Right lung (tissue), 5 donors: ENCODE data around the gene SEC22A. TPM values are rescaled to one million over a fixed set of nuclear protein-coding genes. Genes with fewer than 3 reads are reported as not detected.

Source experiments
- DNase-seq, 2 donors: peaks; one replicate each; pipeline ENCODE4 v3.0.0-alpha.2; 2013
- polyA plus RNA-seq, 5 donors: library from polyadenylated mRNA; unstranded; fragments of 120-200 nt; gene quantifications; one replicate each; pipeline versions ENCODE4 v1.2.1 to v1.2.3, GENCODE V29; 2013; ENCODE audit warnings: inconsistent platforms in 1 of 5, low replicate concordance in 1 of 5; ENCODE audit not compliant: insufficient read length in 5 of 5, insufficient read depth in 1 of 5

Gene SEC22A
- polyA plus RNA-seq, 5 donors = 26.9 to 37.1 (median 29.9) TPM

GRCh38 chr3:123261666-123262065, 59.9 kb downstream of the SEC22A start:
- DNase-seq = no peak

GRCh38 chr3:123262226-123262625, 60.5 kb downstream of the SEC22A start:
- DNase-seq = no peak

- no peak for DNase-seq
Measured at GRCh38 chr3:123262868-123263267, 61.1 kb downstream of the SEC22A start.

DNA sequence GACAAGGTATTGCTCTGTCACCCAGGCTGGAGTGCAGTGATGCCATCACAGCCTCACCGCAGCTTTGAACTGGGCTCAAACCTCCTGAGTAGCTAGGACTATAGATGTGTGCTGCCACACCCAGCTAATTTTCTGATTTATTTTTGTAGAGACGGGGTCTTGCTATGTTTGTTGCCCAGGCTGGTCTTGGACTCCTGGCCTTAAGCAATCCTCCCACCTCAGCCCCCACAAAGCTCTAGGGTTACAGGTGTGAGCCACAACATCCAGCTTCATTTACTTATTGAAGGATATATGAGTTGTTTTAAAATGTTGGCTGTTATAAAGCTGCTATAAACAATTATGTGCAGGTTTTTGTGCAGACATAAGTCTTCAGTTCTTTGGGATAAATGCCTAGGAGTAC, 62.2 kb downstream of the SEC22A start:
- DNase-seq = no peak

- no peak for DNase-seq
Measured at GRCh38 chr3:123267821-123268220, 66.1 kb downstream of the SEC22A start.

DNA sequence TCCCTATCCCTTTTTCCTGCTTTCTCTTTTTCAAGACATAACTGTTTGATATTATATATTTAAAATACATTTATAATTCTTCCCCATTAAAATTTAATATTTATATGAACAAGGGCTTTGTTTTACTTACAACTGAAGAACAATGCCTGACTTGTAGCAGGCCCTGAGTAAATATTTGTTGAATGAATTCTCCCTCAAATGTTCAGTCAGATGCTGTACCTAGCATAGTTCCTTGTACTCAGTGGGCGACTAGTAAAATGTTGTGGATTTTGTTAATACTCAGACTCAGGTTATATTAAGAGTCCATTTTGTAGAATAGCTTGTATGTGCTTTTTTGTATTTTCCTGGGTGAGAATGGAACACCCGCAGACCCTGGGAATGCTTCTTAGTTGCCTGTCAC, 69.1 kb downstream of the SEC22A start:
- DNase-seq = no peak

- DNase-seq = no peak
Measured at GRCh38 chr3:123271466-123272159, 69.9 kb downstream of the SEC22A start.

DNA sequence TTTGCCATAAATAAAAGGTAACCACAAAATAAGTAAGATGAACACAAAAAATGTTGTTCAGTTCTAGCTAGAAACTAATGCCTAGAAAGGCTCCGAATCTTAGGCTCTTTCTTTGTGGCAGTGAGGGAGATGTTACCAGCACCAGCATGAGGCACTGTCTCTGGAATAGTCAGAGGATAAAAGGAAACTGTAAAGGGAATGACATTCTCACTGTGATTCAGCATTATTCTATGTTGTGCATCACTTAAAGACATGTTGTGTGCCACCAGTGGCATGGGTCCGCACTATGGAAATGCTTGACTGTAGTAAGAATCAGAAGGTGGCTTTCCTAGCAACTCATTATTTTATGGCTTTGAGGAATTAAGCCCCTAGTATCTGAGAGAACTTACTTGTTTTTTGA, 70.8 kb downstream of the SEC22A start:
- DNase-seq = no peak

DNA sequence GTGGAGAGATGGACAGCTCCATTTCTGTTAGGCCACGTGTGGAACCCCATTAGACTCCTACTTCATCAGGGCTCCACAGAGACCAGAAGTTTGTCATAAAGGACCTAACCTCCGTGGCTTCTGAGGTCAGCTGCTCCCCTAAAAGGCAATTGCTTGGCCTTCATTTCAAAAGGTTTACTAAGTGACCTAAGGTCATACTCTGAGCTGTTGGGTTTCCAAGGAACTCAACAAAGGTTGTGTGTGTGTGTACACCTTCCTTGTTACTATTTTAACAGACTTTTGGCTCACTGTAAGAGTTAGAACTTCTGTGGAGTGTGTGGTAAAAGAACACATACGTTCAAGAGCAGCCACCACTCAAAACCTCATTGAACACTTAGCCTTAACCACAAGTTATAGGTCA, 73.9 kb downstream of the SEC22A start:
- DNase-seq = no peak

DNA sequence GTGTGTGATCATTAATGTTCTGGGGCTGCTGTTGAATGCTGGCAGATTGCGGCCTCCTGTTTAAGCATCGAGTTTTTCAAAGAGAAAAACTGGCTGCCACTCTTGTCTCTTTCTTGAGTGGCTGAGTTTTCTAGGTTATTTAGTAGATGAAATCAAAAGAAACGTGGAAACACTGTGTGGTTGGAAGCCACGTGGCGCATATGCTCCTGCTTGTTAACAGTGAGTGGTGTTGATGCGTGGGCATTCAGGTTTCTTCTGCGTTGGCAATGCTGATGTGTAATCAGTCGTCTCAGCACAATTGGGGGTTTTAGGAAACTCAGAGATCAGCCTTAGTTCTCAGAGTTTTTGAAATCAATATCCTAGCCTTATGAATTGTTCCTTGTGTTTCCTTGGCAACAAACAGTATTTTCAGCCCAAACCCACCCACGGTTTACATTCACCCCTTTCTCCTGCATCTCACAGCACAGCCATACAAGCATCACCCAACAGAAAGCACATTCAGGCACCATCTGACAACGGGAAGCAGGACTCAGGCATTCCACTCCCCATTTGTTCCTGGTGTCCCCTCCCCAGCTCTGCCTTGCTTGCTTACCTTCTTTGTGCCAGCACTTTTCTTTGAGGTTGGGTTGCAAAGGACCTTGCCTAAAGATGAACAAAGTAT, 74.7 kb downstream of the SEC22A start:
- no peak for DNase-seq

GRCh38 chr3:123277106-123277505, 75.4 kb downstream of the SEC22A start:
- peak in 1 of 2 donors; percentile 13 for DNase-seq

DNA sequence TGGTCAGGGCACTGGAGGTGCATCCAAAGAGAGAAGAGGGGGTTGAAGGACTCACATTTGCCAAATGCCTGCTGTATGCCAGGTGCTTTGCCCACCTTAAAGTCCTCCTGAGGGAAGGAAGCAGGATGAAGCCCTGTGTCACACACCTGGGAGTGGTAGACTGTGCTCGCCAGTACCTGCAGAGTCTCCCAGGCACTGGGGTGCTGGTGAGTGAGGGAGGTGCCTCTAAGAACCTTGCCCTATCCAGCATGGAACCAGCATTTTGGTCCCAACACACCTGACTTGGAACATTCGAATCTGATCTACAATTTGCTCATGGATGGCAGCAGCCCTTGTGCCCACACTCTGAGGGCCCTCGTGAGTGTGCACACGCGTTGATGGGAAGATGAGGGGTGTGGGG, 76.7 kb downstream of the SEC22A start:
- DNase-seq = no peak

DNA sequence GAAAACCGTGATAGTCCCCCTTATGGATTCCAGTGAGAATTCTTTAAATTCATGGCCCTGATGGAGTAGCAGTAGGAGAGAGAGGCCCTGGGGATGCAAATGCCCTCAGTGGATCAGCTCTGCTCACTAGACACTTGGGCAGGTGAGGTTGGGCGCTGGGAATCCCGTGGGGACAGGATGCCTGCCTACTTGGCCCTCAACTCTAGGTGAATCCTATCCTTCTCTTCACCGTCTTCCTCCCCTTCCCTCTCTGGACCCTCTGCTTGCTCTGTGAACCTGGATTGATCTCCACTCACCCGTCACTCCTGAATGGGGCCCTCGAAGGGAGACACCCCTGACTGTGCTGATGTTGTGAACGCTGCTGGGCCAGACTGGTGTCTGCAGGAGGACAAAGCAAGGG, 77.4 kb downstream of the SEC22A start:
- DNase-seq = no peak

GRCh38 chr3:123281406-123281805, 79.7 kb downstream of the SEC22A start:
- no peak for DNase-seq

DNA sequence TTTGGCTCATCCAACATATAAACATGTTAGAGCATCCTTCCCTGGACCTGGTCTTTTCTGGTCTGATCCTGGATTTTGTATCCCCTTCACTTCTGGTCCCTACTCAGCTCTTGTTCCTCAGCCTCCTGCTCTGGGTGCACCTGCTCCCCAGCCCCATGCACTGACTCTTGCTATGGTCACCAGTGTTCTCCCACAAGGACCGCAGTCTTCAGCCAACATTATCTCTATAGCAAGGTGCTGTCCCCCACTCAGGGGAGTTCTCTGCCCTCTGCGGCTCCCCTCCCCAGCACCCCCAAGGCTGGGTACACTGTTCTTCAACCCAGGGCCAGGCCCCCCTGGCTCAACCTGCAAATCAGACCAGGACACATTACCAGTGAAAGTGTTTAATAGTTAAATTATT, 80.2 kb downstream of the SEC22A start:
- DNase-seq = no peak

GRCh38 chr3:123282461-123282860, 80.7 kb downstream of the SEC22A start:
- no peak for DNase-seq

- no peak for DNase-seq
Measured at GRCh38 chr3:123283074-123283473, 81.3 kb downstream of the SEC22A start.

DNA sequence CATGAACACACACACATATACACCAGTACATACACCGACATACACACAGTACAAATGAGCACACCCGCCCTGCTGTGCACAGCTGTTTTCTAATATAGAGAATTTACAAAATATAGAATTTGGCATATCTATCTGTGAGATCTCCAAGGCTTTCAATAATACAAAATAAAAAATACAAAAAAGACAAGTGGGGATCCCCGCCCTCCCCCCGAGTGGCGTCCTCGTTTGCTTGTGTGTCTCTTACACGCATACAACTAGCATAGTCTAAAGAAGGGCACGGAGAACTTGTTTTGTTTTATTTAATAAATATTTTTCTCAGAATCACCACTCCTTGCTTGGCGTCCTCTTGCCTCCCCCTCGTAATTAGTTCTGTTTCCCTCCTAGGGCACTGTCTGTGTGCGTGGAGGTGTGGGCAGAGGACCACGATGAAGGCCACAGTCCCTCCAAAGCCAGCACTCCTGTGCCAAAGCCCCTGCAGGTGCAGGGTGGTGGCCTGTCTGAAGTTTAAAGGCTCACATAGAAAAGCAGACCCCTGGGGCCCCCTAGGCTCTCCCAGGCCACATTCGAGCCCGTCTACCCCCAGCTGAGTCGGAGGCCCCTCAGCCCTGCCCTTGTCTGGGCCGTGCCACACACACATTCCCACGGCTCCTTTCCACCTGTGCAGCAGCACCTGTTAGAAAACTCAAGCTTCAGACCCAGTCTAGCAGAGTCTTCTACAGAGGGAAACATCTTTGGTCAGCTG, 82.1 kb downstream of the SEC22A start:
- DNase-seq = no peak

DNA sequence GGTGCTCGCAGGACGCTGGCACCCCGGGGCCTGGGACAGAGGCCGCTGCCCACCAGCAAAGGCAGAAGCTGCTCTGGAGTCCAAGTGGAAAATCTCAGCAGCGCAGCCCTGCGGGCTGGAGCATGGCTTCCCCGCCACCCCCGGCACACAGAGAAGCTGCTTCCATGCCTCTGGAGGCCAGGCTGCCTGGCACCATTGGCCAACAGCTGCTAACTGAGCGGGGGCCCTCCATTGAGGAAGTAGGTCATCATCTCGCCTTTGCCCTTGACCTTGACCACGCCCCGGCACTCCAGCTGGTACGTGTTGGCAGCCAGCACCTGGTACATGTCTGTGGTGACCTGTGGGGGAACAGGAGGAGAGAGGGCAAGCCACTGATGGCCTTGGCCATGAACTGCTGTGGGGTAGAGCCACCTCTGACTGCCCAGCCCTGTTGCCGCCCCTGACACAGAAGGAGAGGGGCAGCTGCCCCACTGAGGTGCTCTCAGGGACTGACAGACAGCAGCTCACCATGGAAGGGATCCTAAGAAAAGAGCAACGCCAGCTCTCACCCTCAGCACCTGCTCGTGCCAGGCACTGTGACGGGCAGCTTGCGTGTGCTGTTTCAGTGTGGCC, 82.8 kb downstream of the SEC22A start:
- DNase-seq = no peak

DNA sequence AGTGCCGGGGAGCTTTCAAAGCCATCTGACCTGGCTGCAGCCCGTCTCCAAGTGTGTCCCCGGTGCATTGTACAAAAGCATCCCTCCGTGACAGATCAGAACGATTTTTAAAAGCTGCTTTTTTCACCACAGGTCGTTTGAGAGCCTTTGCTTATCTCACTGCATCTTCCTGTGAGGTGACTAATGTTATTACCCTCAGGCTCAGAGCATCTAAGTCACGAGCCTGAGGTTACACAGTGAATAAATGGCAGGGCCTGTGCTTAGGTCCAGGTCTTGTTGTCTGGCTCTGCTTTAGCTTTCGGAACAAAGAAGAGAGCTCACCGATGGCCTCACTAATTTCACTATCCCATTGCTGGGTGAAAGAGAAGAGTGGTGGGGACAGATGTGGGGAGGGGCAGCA, 83.3 kb downstream of the SEC22A start:
- DNase-seq = no peak

GRCh38 chr3:123285479-123285878, 83.7 kb downstream of the SEC22A start:
- DNase-seq = no peak

- no peak for DNase-seq
Measured at GRCh38 chr3:123285931-123286307, 84.2 kb downstream of the SEC22A start.
